H9 (cell line): ENCODE measurements around the gene ALDH9A1. TPM values are rescaled to one million over a fixed set of nuclear protein-coding genes. Genes with fewer than 3 reads are reported as not detected.
A peak's percentile ranks its signal among the peaks of the same experiment; 100 is the strongest.

Experiments used
- DNase-seq: peaks from one replicate; pipeline ENCODE4 v3.0.0-alpha.2; 2017
- H2AFZ ChIP-seq: one replicate; pipeline ENCODE4 v1.6.1; 2013; ENCODE audit warnings: mild to moderate bottlenecking, low read length, control low read depth, moderate library complexity
- H2AK5ac ChIP-seq: 2 replicates; pipeline ENCODE4 v1.6.1; 2013; ENCODE audit warnings: low read length, control low read depth, mixed read lengths; ENCODE audit not compliant: insufficient read length
- H2BK120ac ChIP-seq: one replicate; pipeline ENCODE4 v1.6.1; 2013; ENCODE audit warnings: low read depth, mild to moderate bottlenecking, low read length, control low read depth, inconsistent platforms; ENCODE audit not compliant: poor library complexity, severe bottlenecking
- H2BK12ac ChIP-seq: 2 replicates; pipeline ENCODE4 v1.6.1; 2013; ENCODE audit warnings: low read length, control low read depth, mixed read lengths, low read depth; ENCODE audit not compliant: insufficient read length
- H2BK15ac ChIP-seq: 2 replicates; pipeline ENCODE4 v1.6.1; 2013; ENCODE audit warnings: low read depth, low read length, control low read depth
- H2BK20ac ChIP-seq: one replicate; pipeline ENCODE4 v1.6.1; 2013; ENCODE audit warnings: low read depth, mild to moderate bottlenecking, low read length, control low read depth, inconsistent platforms; ENCODE audit not compliant: poor library complexity, severe bottlenecking
- H2BK5ac ChIP-seq: 2 replicates; pipeline ENCODE4 v1.6.1; 2013; ENCODE audit warnings: low read length, control low read depth, mixed read lengths; ENCODE audit not compliant: insufficient read length
- H3K14ac ChIP-seq: 2 replicates; pipeline ENCODE4 v1.6.1; 2013; ENCODE audit warnings: low read length, control low read depth; ENCODE audit not compliant: insufficient read depth
- H3K18ac ChIP-seq: 2 replicates; pipeline ENCODE4 v1.6.1; 2013; ENCODE audit warnings: low read depth, mild to moderate bottlenecking, mixed read lengths, low read length, control low read depth; ENCODE audit not compliant: insufficient read length
- H3K23ac ChIP-seq: 2 replicates; pipeline ENCODE4 v1.6.1; 2013; ENCODE audit warnings: low read length, control low read depth, mixed read lengths, low read depth; ENCODE audit not compliant: insufficient read length
- H3K23me2 ChIP-seq: 2 replicates; pipeline ENCODE4 v1.6.1; 2013; ENCODE audit warnings: low read depth, mild to moderate bottlenecking, mixed read lengths, low read length, control low read depth; ENCODE audit not compliant: insufficient read length, poor library complexity, severe bottlenecking
- H3K27ac ChIP-seq: 2 replicates; pipeline ENCODE4 v1.5.1; 2013; ENCODE audit warnings: low read length, control low read depth, mixed read lengths, low read depth; ENCODE audit not compliant: insufficient read length
- H3K27me3 ChIP-seq: 2 replicates; pipeline ENCODE4 v1.6.1; 2013; ENCODE audit warnings: low read length, control low read depth, inconsistent platforms; ENCODE audit not compliant: insufficient read depth
- H3K4ac ChIP-seq: 2 replicates; pipeline ENCODE4 v1.6.1; 2013; ENCODE audit warnings: low read depth, mild to moderate bottlenecking, control low read depth, inconsistent platforms, low read length, moderate library complexity
- H3K4me1 ChIP-seq: 2 replicates; pipeline ENCODE4 v1.6.1; 2013; ENCODE audit warnings: low read length, control low read depth, inconsistent platforms; ENCODE audit not compliant: insufficient read depth
- H3K4me2 ChIP-seq: 2 replicates; pipeline ENCODE4 v1.6.1; 2013; ENCODE audit warnings: low read length, control low read depth, mixed read lengths; ENCODE audit not compliant: insufficient read length, insufficient read depth
- H3K56ac ChIP-seq: 2 replicates; pipeline ENCODE4 v1.6.1; 2013; ENCODE audit warnings: low read depth, mild to moderate bottlenecking, mixed read lengths, low read length, control low read depth; ENCODE audit not compliant: insufficient read length
- H3K79me1 ChIP-seq: 2 replicates; pipeline ENCODE4 v1.6.1; 2013; ENCODE audit warnings: low read depth, mild to moderate bottlenecking, moderate library complexity, low read length, control low read depth, inconsistent platforms; ENCODE audit not compliant: insufficient read depth, poor library complexity, severe bottlenecking
- H3K79me2 ChIP-seq: 2 replicates; pipeline ENCODE4 v1.6.1; 2013; ENCODE audit warnings: low read length, control low read depth, inconsistent platforms; ENCODE audit not compliant: insufficient read depth
- H3K9ac ChIP-seq: 2 replicates; pipeline ENCODE4 v1.6.1; 2013; ENCODE audit warnings: low read length, control low read depth, mixed read lengths; ENCODE audit not compliant: insufficient read length; ENCODE audit errors: extremely low read depth
- H3K9me3 ChIP-seq: one replicate; pipeline ENCODE4 v1.6.1; 2013; ENCODE audit warnings: low read depth, low read length, inconsistent platforms; ENCODE audit not compliant: control insufficient read depth
- H3T11ph ChIP-seq: one replicate; pipeline ENCODE4 v1.6.1; 2013; ENCODE audit warnings: mild to moderate bottlenecking, low read length, control low read depth, inconsistent platforms
- H4K20me1 ChIP-seq: one replicate; pipeline ENCODE4 v1.6.1; 2013; ENCODE audit not compliant: control insufficient read depth, insufficient read length, insufficient read depth
- H4K5ac ChIP-seq: 2 replicates; pipeline ENCODE4 v1.6.1; 2013; ENCODE audit warnings: low read depth, mild to moderate bottlenecking, mixed read lengths, low read length, control low read depth; ENCODE audit not compliant: insufficient read length
- H4K8ac ChIP-seq: replicated peaks from 2 replicates; pipeline ENCODE4 v1.6.1; 2013; ENCODE audit warnings: low read length, control low read depth, mixed read lengths, low read depth; ENCODE audit not compliant: insufficient read length
- H4K91ac ChIP-seq: 2 replicates; pipeline ENCODE4 v1.6.1; 2013; ENCODE audit warnings: low read depth, mild to moderate bottlenecking, moderate library complexity, mixed read lengths, low read length, control low read depth; ENCODE audit not compliant: insufficient read length
- H3K27ac Mint-ChIP-seq, 3 experiments: 2 replicates in 2 of 3; 3 replicates in 1 of 3; pipeline ENCODE4 v1.8.0; 2020 to 2021; ENCODE audit warnings: mixed read lengths in 3 of 3, mild to moderate bottlenecking in 1 of 3, moderate library complexity in 1 of 3
- H3K27me3 Mint-ChIP-seq: 2 replicates; pipeline ENCODE4 v1.8.0; 2021; ENCODE audit warnings: low read depth, mild to moderate bottlenecking, moderate library complexity, mixed read lengths
- H3K36me3 Mint-ChIP-seq, 3 experiments: 2 replicates in 2 of 3; 3 replicates in 1 of 3; pipeline ENCODE4 v1.8.0; 2020 to 2021; ENCODE audit warnings: low read depth in 3 of 3, mixed read lengths in 3 of 3; ENCODE audit not compliant: insufficient read depth in 1 of 3
- H3K4me1 Mint-ChIP-seq, 2 experiments: 2 replicates each; pipeline ENCODE4 v1.8.0; 2020; ENCODE audit warnings: mixed read lengths in 2 of 2
- H3K4me3 Mint-ChIP-seq, 2 experiments: 2 replicates in 1 of 2; 3 replicates in 1 of 2; pipeline ENCODE4 v1.8.0; 2020 to 2021; ENCODE audit warnings: mild to moderate bottlenecking in 2 of 2, mixed read lengths in 2 of 2, moderate library complexity in 1 of 2
- H3K9me3 Mint-ChIP-seq, 2 experiments: 2 replicates in 1 of 2; 3 replicates in 1 of 2; pipeline ENCODE4 v1.8.0; 2020; ENCODE audit warnings: mild to moderate bottlenecking in 2 of 2, mixed read lengths in 2 of 2, moderate library complexity in 1 of 2
- CTCF ChIP-seq: fragments of 200-600 bp; sonication (generic); conservative IDR thresholded peaks from 3 replicates; pipeline ENCODE4 v1.8.0; 2021; ENCODE audit warnings: antibody characterized with exemption, mild to moderate bottlenecking
- WGBS: extraction: QIAGEN DNeasy Blood & Tissue Kit; methylation state at CpG from one replicate; pipeline ENCODE4 v1.1.7; 2013; ENCODE audit warnings: missing lambda C conversion rate, low lambda C conversion rate, mixed read lengths; ENCODE audit not compliant: insufficient read length; ENCODE audit errors: extremely low coverage; 5-methylcytosine and 5-hydroxymethylcytosine counted together
- total RNA-seq: library from RNA; stranded (reverse); gene quantifications from 2 replicates; pipeline ENCODE4 v1.2.1, GENCODE V29; 2021

The ALDH9A1 gene
- total RNA-seq, 1 experiment from 2014 or later, result 55.0 TPM

DNA sequence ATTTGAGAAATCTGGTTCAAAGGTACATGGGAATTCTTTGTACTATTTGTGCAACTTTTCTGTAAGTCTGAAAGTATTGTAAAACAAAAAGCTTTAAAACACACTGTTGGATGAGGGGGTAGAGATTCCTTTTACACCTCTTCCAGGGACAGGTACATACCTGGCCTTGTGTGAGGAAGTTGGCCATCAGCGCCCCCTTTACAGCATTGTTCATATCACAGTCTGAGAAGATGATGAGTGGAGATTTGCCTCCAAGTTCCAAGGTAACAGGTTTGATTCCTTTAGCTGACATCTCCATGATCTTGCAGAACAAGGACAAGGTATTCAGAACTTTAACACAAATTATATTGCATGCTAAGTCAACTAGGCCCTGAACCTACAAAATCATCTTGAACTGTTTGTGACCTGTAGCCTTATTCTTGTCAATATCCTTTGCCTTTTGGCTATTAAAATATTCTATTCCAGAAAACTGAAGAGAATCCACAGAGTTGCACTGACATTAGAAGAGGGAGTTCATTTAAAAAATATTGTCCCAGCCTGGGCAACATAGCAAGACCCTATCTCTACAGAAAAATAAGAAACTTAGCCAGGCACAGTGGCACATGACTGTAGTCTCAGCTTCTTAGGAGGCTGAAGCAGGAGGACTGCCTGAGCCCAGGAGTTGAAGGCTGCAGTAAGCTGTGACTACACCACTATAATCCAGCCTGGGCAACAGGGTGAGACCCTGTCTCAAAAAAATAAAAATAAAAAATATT lies 18.9 kb downstream of the ALDH9A1 start:
- H3K27me3 Mint-ChIP-seq, result no peaks in the 10 kb centered on the region
- Histone ChIP-seq H3K23me2 (no peaks in the 10 kb centered on the region), H3K4ac (no peak overlapping the region), H3K79me2 (no peaks in the 10 kb centered on the region), H3T11ph (no peak overlapping the region), H3K18ac (no peak overlapping the region), H3K9ac (no peak overlapping the region), H3K79me1 (no peaks in the 10 kb centered on the region), H4K8ac (no peak overlapping the region), H3K27me3 (no peaks in the 10 kb centered on the region), H2AK5ac (no peak overlapping the region), H3K27ac (no peak overlapping the region), H2BK12ac (no peak overlapping the region), H2BK20ac (no peak overlapping the region), H3K9me3 (no peaks in the 10 kb centered on the region), H4K91ac (no peak overlapping the region), H3K4me2 (no peak overlapping the region), H2BK120ac (no peak overlapping the region), H3K14ac (no peak overlapping the region), H3K23ac (no peak overlapping the region), H3K56ac (no peak overlapping the region), H4K20me1 (no peaks in the 10 kb centered on the region), H2BK5ac (no peak overlapping the region), H2BK15ac (no peak overlapping the region), H2AFZ (no peak overlapping the region), H3K4me1 (no peaks in the 10 kb centered on the region), H4K5ac (no peak overlapping the region)
- peaks cover 38 to 70% (median 66%) of the 10 kb centered on the region in 3 experiments; a peak in 6 of 7 replicates for H3K36me3 Mint-ChIP-seq
- H3K9me3 Mint-ChIP-seq, result peaks cover 2 to 5% of the 10 kb centered on the region in 2 experiments; a peak in 3 of 5 replicates
- H3K27ac Mint-ChIP-seq, result no peak overlapping the region
- no CpG with 5 or more reads among the region's 1 CpG for WGBS
- peak; percentile 47; the same call in 2 of the 3 replicates for TF ChIP-seq CTCF
- no peak for DNase-seq
- no peak overlapping the region for H3K4me3 Mint-ChIP-seq
- H3K4me1 Mint-ChIP-seq, result no peaks in the 10 kb centered on the region
